ENCODE results near the gene ZNF512B.

DNA sequence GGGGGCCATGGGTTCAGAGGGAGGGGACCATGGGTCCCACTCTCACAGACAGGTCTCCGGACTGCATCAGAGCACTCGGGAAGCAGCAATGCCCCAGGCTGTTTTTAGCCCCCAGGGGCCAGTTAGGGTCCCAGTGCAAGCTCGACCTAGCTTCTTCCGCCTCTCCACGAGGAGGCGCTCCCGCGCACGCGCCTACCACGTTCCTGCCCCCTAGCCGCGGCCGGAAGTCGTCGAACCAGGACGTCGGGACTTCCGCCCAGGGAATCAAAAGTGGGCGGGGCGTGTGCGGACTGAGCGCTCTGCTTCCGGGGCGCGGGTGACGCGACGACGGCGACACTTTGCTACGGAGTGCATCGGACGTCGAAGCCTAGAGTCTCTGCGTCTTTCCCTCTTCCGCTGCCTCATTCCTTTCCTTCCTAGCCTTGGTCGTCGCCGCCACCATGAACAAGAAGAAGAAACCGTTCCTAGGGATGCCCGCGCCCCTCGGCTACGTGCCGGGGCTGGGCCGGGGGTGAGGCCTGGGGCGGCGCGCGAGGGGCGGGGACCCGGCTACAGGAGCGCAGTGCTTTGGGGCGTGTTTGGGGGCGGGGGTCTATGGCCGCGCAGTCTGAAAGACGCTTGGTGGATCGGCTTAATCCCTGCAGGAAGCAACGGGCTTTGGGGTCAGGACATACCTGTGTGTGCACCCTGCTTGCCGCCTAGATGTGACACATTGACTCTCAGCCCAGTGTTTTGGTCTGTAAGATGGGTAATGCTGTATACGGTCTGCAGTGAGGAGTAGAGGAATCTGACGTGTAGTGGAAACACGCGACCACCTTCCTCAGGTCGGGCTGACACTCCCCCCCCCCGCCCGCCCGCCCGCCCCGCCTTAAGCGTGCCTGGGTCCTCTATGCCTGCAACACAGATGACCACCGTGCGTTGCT lies 11.3 kb upstream of the ZNF512B start, which contains the start of gene PRPF6:
- TF ChIP-seq, protein P1, sequence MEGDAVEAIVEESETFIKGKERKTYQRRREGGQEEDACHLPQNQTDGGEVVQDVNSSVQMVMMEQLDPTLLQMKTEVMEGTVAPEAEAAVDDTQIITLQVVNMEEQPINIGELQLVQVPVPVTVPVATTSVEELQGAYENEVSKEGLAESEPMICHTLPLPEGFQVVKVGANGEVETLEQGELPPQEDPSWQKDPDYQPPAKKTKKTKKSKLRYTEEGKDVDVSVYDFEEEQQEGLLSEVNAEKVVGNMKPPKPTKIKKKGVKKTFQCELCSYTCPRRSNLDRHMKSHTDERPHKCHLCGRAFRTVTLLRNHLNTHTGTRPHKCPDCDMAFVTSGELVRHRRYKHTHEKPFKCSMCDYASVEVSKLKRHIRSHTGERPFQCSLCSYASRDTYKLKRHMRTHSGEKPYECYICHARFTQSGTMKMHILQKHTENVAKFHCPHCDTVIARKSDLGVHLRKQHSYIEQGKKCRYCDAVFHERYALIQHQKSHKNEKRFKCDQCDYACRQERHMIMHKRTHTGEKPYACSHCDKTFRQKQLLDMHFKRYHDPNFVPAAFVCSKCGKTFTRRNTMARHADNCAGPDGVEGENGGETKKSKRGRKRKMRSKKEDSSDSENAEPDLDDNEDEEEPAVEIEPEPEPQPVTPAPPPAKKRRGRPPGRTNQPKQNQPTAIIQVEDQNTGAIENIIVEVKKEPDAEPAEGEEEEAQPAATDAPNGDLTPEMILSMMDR (IDR thresholded peaks at IDR 0.05): peak; percentile 53 to 87 (median 76)
- no peak for TF ChIP-seq POLR2A (IDR thresholded peaks at IDR 0.05)
